Activated T-cell treated with anti-CD3 and anti-CD28 coated beads, Interleukin-2, amount 50 U/mL, for 4 hours (primary cell): ENCODE results near the gene SPATS2L. TPM values are rescaled to one million over a fixed set of nuclear protein-coding genes. Genes with fewer than 3 reads are reported as not detected.
A peak's percentile ranks its signal among the peaks of the same experiment; 100 is the strongest.

ENCODE experiments used
- ATAC-seq, 2 donors: fragments of 200-7000 bp; cut with Tn5 transposase; one replicate each; pipeline ENCODE4 v1.10.0; 2021
- DNase-seq: peaks from one replicate; pipeline ENCODE4 v3.0.0-alpha.2; 2020
- H3K27me3 Mint-ChIP-seq: one replicate; pipeline ENCODE4 v1.8.0; 2021; ENCODE audit warnings: low read depth, mixed read lengths
- H3K36me3 Mint-ChIP-seq: one replicate; pipeline ENCODE4 v1.8.0; 2022; ENCODE audit warnings: mixed read lengths; ENCODE audit not compliant: insufficient read depth
- H3K4me1 Mint-ChIP-seq: one replicate; pipeline ENCODE4 v1.8.0; 2021; ENCODE audit warnings: low read depth, mixed read lengths
- H3K4me3 Mint-ChIP-seq: one replicate; pipeline ENCODE4 v1.8.0; 2021; ENCODE audit warnings: mild to moderate bottlenecking, moderate library complexity, mixed read lengths
- H3K9me3 Mint-ChIP-seq: one replicate; pipeline ENCODE4 v1.8.0; 2021; ENCODE audit warnings: mixed read lengths
- total RNA-seq, 3 donors: library from RNA; stranded (reverse); gene quantifications; one replicate each; pipeline ENCODE4 v1.2.1, GENCODE V29; 2021

Gene SPATS2L
- total RNA-seq, 3 donors from 2014 or later, result 6.6 to 9.5 (median 8.8) TPM

DNA sequence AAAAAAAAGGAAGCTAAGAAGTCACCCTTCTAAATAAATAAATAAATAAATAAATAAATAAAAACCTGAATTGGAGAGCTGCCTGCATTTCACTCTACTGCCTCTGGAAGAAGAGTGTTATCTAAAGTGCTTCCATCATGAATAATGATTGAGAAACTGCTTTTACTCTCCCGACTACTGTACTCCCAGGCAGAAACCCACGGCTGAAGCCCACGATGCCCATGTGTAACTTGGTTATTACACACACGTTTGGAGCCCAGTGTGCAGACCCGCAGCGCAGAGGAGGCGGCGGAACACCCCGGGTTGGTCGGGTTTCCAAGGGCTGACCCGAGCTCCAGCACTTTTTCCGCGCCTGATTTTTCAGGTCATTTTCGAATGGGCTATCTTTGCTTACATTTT lies 697 bp upstream of the SPATS2L start:
- ATAC-seq, result no peak
- H3K27me3 Mint-ChIP-seq, result peaks cover 9% of the 10 kb centered on the region
- DNase-seq, result no peak
- H3K4me3 Mint-ChIP-seq, result peak overlapping the region; percentile 88
- H3K4me1 Mint-ChIP-seq, result peaks cover 8% of the 10 kb centered on the region
- H3K36me3 Mint-ChIP-seq, result no peaks in the 10 kb centered on the region
- no peaks in the 10 kb centered on the region for H3K9me3 Mint-ChIP-seq

DNA sequence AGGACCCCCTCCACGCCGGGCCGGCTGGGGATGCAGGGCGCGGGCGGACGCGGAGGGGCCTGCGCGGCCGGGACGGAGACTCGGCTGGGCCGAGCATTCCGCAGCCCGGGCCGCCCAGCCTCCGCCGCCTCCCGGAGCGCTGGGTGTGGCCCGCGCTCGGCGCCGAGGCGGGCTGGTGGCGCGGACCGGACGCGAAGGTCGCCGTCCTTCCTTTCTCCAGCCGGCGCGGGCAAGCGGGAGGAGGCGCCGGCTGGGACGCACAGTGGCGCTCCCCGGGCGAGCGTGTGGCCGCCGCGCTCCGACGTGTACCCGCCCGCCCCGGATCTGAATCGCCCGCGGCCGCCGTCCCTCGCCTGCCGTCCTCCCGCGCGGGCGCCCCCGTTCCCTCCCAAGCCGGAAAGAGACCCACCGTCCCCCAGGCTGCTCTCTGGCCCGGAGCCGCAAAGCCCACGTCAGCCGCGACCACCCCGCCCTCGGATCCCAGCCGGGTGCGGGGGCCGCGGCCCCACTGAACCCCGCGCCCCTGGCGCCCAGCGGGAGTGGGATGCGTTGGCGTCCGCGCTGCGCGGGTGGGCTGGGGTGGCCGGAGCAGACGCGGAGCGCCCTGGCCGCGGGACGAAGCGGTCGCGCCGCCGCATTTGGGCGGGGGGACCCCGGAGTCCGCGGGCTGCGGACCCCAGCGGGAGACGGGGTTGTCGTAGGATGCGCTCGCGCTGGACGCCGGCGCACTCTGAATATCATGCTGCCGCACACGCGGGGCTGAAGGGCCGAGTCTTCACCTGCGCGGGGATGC lies 634 bp downstream of the SPATS2L start:
- Mint-ChIP-seq H3K4me1 (peaks cover 8% of the 10 kb centered on the region), H3K4me3 (peak overlapping the region; percentile 79), H3K36me3 (no peaks in the 10 kb centered on the region), H3K27me3 (peaks cover 9% of the 10 kb centered on the region), H3K9me3 (no peaks in the 10 kb centered on the region)
- DNase-seq (peak; percentile 15), ATAC-seq (peak; percentile 58 to 68)

DNA sequence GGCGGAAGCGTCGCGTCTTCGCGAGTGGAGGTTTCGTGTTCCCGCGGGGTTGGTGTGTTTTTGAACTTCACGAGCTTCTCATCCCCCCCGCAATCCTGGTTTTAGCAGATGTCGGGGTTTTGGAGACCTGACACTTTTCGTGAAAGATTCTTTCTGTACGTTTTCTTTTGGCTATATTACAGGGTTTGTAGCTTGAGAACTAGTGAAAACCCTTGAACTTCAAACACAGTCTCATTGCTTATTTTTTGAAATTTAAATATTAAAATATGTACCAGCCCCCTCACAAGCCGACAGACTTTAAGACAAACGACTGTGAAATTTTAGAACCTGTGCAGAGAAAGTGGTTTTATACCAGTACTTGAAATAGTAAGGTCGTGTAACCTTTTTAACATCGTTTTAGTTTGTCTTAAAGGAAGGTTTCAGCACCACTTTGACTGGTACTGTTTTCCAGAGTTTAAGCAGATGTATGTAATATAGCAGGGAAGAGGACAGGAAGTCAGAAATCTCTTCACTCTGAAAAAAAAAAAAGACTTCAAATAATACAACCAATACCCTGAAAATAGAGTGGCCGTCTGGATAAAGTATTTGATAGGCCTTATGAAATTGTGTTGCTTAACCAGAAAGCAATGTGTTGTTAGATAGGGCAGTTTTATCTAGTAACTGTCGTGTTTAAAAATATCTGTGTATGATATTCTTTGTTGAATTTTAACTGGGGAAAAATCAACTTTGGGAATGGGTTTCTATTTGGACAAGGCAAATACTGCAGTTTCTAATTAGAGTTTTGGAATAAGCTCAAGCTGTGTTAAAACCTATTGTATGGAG lies 1.4 kb downstream of the SPATS2L start:
- Mint-ChIP-seq H3K4me3 (peak overlapping the region; percentile 79), H3K4me1 (peaks cover 8% of the 10 kb centered on the region), H3K36me3 (no peaks in the 10 kb centered on the region), H3K27me3 (peaks cover 9% of the 10 kb centered on the region), H3K9me3 (no peaks in the 10 kb centered on the region)
- no peak for DNase-seq
- no peak for ATAC-seq

DNA sequence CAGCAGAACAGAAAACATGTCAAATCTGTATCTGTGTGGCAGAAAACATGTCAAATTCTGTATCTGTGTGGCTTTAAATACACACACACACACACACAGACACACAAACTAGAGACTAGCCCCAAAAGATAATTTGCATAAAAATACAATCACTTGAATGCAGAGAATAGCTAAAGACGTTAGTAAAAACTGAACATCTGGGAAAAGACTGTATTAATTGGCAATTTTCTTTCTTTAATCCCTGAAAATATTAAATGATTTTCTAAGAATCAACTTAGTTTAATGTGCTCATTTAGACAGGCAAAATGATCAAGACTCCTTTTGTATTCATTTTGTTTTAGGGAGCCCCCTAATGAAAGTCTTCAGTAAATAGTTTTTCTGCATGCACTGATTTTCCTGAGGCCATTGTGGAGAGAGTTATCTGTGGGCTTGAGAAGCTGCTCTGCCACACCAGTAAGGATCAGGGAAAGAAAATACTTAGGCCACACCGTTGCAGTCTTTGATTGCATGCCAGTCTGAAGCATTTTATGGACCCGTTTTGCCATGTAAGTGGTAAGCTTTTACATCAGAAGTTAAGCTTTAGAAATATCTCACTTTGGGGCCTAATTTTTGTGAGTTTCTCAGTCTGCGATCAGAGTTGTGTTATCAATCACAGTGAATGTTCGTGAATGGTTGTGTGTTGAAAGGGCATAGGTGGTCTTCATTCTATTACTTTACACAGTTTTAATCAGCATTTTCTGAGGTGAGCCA lies 2.2 kb downstream of the SPATS2L start:
- Mint-ChIP-seq H3K36me3 (no peaks in the 10 kb centered on the region), H3K4me3 (peak overlapping the region; percentile 79), H3K27me3 (peaks cover 9% of the 10 kb centered on the region), H3K9me3 (no peaks in the 10 kb centered on the region), H3K4me1 (peaks cover 8% of the 10 kb centered on the region)
- ATAC-seq (no peak), DNase-seq (no peak)

DNA sequence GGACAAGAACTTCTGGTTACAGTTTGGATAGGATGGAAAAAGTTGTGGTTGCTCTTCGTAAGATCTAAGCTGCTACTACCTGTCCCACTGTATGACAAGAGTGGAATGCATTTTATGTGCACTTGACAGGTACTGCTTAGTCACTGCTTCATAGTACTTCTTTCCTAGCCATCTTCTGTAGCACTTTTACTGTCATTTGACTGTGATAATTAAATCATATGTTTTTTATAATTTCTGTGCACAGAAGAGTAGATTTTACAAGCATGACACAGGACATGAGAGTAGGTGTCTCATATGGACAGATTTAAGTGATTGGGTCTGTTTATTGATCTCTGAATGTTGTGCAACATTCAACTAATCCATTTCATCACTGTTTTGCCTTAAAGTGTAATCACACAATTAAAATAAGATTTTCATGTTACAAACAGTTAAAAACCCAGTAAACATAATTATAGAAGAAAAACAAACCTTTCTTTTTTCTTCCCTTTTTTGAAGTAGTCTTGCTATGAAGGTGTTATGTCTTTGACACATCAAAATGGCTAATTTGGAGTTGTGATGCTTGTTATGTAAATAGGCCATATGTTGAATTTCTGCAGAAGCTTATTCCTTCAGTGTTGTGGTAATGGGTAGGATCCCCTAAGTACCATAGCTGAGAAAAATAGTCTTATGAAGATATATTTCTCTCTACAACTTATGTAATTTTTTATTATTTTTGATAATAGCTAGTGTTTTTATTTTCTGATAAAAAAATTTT lies 3.0 kb downstream of the SPATS2L start:
- DNase-seq, result no peak

DNA sequence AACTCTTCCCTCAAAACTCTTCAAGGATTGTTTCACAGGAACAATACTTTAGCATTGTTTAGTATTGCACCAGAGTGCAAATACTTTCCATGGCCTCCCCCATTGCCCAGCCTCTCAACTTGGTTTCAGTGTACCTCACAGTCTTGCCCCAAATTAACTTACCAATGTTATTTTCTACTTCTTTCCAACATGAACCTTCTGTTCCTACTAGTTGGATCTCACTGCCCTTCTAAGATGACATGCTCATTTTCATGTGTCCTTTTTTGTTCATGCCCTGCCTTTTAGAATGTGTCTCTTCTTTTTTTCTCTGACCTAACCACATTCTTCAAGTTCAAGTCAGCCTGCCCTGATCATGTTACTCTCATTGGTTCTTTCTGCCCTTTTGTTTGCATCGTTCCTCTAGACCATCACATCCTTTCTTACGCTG lies 4.1 kb downstream of the SPATS2L start:
- DNase-seq (no peak), ATAC-seq (no peak)
- Mint-ChIP-seq H3K4me1 (peaks cover 8% of the 10 kb centered on the region), H3K4me3 (no peak overlapping the region), H3K9me3 (no peaks in the 10 kb centered on the region), H3K36me3 (no peaks in the 10 kb centered on the region), H3K27me3 (peaks cover 9% of the 10 kb centered on the region)

More for the DNA sequence above, 3.0 kb downstream of the SPATS2L start:
- H3K9me3 Mint-ChIP-seq, result no peaks in the 10 kb centered on the region
- H3K36me3 Mint-ChIP-seq, result no peaks in the 10 kb centered on the region
- peaks cover 8% of the 10 kb centered on the region for H3K4me1 Mint-ChIP-seq
- no peak for ATAC-seq
- peaks cover 9% of the 10 kb centered on the region for H3K27me3 Mint-ChIP-seq
- no peak overlapping the region for H3K4me3 Mint-ChIP-seq

DNA sequence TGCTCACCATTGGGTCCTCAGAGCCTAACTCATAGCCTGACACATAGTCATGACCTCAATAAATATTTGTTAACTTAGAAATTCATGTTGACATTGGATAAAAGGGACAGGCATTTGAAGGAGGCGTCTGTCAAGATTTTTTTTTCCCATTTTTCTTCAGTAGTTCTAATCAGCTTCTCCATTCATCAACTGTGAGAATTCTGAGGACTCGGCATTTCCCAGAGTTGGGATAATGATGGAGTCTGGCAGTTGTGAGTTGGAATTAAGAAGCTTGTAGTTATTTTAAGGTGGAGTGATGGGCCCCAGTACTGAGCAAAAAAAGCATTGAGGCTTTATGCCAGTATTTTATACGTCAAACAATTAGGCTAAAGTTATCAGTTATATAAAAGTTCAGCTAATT lies 4.6 kb downstream of the SPATS2L start:
- no peak for DNase-seq
- Mint-ChIP-seq H3K36me3 (no peaks in the 10 kb centered on the region), H3K27me3 (peaks cover 5% of the 10 kb centered on the region), H3K4me3 (no peak overlapping the region), H3K9me3 (no peaks in the 10 kb centered on the region), H3K4me1 (peaks cover 4% of the 10 kb centered on the region)
- no peak for ATAC-seq

DNA sequence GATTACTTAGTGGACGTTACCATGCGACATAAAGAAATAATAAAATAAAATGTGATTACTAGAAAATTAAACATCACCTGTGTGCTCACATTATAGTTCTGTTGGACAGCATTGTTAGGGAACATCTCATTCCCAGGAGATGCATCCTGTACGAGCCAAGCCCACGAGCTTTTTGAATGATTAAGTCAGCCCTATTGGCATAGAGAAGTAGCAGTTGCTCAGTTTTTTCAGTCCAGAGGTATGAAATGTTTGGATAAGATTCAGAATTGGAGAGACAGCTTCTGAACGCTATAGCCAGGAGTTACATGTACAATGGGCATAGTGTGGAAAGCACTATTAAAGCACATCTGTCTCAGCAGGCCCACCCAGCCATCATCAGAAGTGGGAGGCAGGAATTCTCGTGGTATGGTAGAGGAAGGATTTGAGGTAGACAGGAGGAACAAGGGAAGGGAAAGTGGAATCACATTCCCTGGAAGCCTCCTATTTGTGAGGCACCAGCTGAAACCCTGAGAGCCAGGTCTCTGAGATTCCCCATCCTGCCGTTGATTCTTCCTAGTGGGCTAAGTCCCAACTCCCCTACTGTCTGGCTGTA lies 8.6 kb downstream of the SPATS2L start:
- Mint-ChIP-seq H3K4me1 (no peaks in the 10 kb centered on the region), H3K27me3 (peaks cover 2% of the 10 kb centered on the region), H3K4me3 (no peak overlapping the region), H3K9me3 (no peaks in the 10 kb centered on the region), H3K36me3 (no peaks in the 10 kb centered on the region)
- ATAC-seq (no peak), DNase-seq (no peak)

DNA sequence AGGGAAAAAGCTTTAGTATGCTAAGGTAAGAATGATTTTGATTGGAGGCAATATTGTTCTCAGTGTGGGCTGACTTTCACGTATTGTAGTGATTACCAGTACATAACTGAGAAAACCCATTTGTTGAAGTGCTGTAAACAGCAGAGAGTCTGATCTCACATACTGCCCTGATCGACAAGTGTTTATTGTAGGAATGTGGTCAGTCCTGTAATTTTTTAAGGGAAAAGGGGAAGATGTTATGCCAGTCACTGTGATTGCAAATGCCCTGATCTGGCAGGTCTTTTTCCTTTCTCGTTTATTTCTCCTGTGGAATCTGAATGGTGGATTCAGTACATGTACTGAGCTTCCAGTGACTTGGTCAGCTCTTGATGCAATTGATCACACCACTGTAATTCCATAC lies 11.5 kb downstream of the SPATS2L start:
- Mint-ChIP-seq H3K4me3 (no peak overlapping the region), H3K9me3 (no peaks in the 10 kb centered on the region), H3K36me3 (no peaks in the 10 kb centered on the region), H3K4me1 (peaks cover 6% of the 10 kb centered on the region), H3K27me3 (no peaks in the 10 kb centered on the region)
- ATAC-seq, result no peak
- DNase-seq, result no peak

DNA sequence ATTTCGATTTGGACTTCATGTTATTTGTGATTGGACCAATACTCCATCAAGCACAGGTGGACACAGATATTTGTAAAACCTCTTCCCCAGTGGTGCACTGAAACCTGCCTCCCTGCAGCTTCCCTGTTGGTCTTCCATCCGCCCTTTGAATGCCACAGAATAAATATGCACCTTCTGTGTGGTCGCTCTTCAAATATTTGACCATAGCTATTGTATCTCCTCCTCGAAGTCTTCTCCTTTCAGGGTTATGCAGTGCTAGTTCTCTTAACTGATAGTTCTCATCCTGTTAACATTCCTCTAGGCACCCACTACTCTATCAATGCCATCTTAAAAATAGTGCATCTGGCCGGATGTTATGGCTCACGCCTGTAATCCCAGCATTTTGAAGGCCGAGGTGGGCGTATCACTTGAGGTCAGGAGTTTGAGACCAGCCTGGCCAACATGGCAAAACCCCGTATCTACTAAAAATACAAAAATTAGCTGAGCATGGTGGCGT lies 12.5 kb downstream of the SPATS2L start:
- H3K27me3 Mint-ChIP-seq, result no peaks in the 10 kb centered on the region
- no peaks in the 10 kb centered on the region for H3K36me3 Mint-ChIP-seq
- no peaks in the 10 kb centered on the region for H3K9me3 Mint-ChIP-seq
- H3K4me3 Mint-ChIP-seq, result no peak overlapping the region
- DNase-seq, result no peak
- H3K4me1 Mint-ChIP-seq, result peaks cover 6% of the 10 kb centered on the region
- no peak for ATAC-seq

DNA sequence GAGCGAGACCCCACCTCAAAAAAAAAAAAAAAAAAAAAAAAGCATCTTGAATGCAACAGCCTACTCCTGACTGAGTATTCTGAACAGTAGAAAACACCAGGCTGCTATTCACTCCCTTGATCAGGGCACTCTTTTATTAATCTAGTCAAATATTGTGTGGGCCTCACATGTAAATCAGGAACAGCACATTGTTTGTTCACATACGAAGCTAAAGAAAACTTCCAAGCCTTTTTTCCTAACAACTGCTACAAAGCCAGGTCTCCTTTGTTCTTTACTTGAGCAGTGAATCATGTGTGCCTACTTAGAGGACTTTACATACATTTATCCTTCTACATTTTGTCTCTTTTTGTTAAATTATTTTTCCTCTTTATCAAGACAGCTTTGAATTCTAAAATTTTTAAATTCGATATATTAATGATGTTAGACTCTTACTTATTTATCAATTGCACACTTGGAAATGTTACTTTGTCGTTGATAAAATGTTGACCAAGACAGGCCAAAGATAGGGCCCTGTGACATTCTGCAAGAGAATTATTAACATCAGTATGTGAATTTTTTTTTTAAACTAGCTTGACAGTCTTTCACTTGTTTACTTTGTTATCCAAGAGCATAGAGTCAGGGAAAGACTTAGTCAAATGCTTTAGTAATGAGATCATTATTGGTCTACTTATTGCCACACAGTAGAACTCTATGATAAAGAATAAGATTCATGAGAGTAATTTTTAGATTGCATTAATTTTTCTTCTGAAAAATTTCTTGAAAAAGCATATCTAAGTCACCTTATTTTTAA lies 13.2 kb downstream of the SPATS2L start:
- DNase-seq (no peak), ATAC-seq (no peak)
- H3K36me3 Mint-ChIP-seq, result no peaks in the 10 kb centered on the region
- H3K9me3 Mint-ChIP-seq, result no peaks in the 10 kb centered on the region
- no peaks in the 10 kb centered on the region for H3K27me3 Mint-ChIP-seq
- peaks cover 6% of the 10 kb centered on the region for H3K4me1 Mint-ChIP-seq
- no peak overlapping the region for H3K4me3 Mint-ChIP-seq

DNA sequence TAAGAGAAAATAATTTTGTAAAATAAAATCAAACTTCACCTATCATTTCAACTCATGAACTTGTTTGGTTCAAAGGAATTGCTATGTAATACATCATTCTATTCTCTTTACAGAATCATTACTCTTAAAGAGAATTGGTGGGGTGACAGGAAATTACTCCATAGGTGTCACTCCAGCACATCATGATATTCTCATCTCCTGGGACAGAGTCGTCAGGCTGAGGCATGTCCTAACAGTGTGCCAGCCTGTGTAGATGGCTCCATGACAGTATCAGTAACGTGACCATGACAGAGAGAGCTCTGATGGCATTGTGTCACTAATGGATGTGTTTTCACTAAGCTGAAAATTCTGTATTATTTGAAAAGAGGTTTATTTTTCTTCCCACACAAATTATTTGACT lies 13.9 kb downstream of the SPATS2L start:
- Mint-ChIP-seq H3K4me1 (peaks cover 6% of the 10 kb centered on the region), H3K4me3 (no peak overlapping the region), H3K36me3 (no peaks in the 10 kb centered on the region), H3K27me3 (no peaks in the 10 kb centered on the region), H3K9me3 (no peaks in the 10 kb centered on the region)
- ATAC-seq (no peak), DNase-seq (no peak)

DNA sequence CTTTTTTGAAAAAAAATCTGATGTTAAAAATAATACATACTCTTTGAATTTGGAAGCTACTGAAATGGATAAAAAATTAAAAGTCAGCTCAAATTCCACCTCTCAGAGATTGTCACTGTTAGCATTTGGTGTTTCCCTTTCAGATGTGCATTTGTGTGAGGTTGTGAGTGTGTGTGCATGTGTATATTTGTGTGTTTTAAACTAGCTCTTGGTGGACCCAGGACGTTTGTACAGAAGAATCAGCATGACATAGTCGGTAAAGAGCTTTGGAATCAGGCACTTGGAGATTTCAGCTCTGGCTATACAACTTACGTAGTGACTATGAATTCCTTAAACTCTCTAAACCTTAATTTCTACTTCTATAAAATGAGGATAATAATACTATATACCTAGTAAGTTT lies 14.5 kb downstream of the SPATS2L start:
- no peaks in the 10 kb centered on the region for H3K27me3 Mint-ChIP-seq
- H3K4me1 Mint-ChIP-seq, result peaks cover 6% of the 10 kb centered on the region
- H3K9me3 Mint-ChIP-seq, result no peaks in the 10 kb centered on the region
- no peak overlapping the region for H3K4me3 Mint-ChIP-seq
- ATAC-seq (no peak), DNase-seq (no peak)
- H3K36me3 Mint-ChIP-seq, result no peaks in the 10 kb centered on the region
